ENCODE measurements around the gene CYTH3.
"Not testable (repeated sequence)": the region's sequence is repeated elsewhere in the genome, so short reads cannot be mapped to it uniquely, and the experiment has no call there.

Gene CYTH3

GRCh38 chr7:6163402-6163801, 109.0 kb downstream of the CYTH3 start:
- DNase-seq: no peak

DNA sequence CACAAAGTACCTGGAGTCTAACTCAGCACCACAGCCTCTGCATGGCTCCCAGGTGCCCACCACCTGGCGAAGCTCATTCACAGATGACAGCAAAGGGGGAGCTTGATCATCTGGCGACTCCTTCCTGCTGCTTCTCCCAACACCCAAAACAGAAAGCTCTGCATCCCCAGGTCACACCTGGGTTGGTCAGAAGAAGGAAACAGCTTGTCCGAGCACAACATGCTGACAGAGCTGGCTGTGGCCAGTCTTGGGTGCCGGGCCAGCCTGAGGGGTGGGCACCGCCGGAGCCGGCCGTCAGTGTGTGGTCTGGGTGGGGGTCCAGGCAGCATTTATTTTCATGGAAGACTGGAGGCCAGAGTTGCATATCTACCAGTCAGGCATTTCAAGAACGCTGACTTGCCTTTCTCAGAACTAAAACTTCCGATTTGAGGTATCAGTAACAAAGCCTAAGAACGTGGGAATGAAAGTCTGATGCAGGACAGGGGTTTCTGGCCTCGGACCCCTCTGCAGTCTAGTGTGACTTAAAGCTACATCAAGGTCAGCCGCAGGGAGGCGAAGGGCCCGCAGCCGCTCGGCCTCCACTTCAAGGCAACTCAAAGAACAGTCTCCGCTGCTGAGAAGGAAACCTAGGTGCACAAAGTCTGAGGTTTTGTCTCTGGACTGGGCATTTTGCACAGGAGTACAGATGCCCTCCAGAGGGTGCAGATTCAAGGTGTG, 109.6 kb downstream of the CYTH3 start:
- DNase-seq: no peak

- DNase-seq: no peak
Observed at GRCh38 chr7:6162331-6162620, 110.1 kb downstream of the CYTH3 start.

DNA sequence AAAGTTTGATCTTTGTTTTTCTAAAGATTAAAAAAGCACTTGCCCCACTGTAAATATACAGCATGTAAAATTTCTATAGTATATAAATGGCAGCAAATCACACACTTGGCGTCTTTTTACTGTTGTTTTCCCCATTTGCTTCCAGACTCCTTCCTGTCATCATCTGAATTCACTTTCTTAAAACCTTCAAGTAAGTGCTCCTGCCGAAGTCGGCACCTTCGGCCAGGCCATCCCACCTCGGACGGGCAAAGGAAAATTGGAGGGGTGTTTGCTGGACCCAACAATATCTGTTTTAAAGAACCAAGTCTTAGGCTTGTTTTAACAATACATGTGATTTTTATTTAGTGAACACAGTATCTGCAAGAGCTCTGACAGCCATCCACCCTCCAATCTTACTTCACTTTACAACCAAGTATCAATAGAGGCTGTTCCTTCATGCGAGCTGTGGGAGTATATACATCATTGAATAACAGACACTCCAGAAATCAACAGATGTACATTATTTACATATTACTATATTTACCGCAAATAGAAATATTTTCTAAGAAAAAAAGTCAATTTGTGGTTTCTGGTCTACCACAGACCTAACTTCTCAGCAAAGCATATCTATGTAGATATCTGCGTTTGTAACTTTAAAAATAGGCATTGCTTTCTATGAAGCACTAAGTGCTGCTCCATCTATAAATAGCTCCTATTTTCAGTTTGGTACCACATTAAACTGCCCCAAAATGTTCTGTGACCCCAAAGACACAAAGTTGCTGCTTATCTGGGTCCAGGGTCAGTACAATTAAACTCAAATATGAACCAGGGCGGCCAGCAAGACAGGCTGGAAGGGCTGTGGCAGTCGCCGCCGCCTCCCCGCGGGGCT, 110.7 kb downstream of the CYTH3 start:
- DNase-seq: no peak

DNA sequence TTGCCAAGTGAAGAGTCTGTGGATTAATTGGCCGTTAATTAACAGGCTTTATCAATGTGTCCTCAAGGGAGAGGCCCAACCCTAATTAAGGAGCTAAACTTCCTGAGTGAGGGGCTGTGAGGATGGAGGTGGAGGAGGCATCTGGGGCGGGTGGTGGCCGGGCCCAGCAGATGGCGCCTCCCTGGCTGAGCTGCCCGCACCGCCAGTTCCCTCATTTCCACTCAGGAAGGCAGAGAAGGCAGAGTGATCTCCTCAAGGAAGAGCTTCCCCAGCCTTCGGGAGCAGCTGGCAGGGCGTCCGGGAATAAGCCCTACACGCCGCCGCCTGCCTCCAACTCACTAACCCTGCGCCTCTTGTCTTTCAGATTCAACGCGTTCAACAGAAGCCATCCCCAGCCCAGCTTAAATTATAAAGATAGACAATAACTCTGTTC, 112.2 kb downstream of the CYTH3 start:
- DNase-seq: no peak

- no peak for DNase-seq
Observed at GRCh38 chr7:6159524-6160031, 112.8 kb downstream of the CYTH3 start.

- no peak for DNase-seq
Observed at GRCh38 chr7:6159097-6159483, 113.3 kb downstream of the CYTH3 start.

DNA sequence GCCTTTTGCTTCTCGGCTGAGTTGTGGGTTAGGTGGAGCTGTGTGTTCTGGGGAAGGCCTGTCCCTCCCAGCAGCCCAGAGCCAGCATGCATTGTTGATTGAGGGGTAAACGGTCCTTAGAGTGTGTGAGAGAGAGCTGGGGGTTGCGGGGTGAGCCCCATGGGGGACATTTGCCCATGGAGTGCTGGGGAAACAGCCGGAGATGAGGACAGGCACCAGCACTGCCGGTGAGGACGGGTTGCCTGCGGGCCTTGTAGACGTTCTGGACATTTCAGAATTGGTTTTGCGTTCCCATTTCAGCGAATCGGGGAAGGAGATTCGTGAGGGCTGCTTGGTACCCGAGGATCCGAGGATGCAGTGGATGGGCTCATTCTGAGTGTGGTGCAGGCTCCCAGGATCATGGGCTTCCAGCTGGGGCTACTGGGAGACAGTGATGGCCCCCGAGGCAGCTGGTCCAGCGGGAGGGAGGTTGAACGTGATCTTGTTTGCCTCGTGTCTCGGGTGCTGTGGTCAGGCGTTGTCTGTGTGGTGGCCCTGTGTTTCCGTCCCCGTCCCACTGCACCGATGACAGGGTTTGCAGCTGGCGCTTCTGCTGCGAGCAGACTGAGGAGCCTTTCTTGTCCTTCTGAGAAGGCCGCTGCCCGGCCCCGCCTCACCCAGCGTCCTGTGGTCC, 113.9 kb downstream of the CYTH3 start:
- no peak for DNase-seq

GRCh38 chr7:6157685-6158423, 114.6 kb downstream of the CYTH3 start:
- no peak for DNase-seq

- DNase-seq: no peak
Observed at GRCh38 chr7:6156734-6157133, 115.7 kb downstream of the CYTH3 start.

GRCh38 chr7:6155596-6155995, 116.8 kb downstream of the CYTH3 start:
- no peak for DNase-seq

- no peak for DNase-seq
Observed at GRCh38 chr7:6154542-6155404, 117.7 kb downstream of the CYTH3 start.

- no peak for DNase-seq
Observed at GRCh38 chr7:6153646-6154541, 118.5 kb downstream of the CYTH3 start.

- DNase-seq: no peak
Observed at GRCh38 chr7:6151994-6152735, 120.3 kb downstream of the CYTH3 start.

DNA sequence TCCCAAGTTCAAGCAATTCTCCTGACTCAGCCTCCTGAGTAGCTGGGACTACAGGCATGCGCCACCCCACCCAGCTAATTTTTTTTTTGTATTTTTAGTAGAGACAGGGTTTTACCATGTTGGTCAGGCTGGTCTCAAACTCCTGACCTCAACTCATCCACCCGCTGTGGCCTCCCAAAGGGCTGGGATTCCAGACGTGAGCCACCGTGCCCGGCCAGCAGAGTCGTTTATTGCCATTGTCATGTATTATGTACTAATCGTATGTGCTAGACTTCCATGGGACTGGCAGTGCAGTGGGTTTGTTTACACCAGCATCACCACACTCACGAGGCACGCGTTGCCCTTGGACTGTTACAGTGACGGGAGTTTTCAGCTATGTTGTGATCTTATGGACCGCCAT, 120.9 kb downstream of the CYTH3 start:
- not testable (repeated sequence) for DNase-seq

GRCh38 chr7:6149996-6150395, 122.4 kb downstream of the CYTH3 start:
- no peak for DNase-seq

- no peak for DNase-seq
Observed at GRCh38 chr7:6148724-6149360, 123.6 kb downstream of the CYTH3 start.

- no peak for DNase-seq
Observed at GRCh38 chr7:6147627-6148026, 124.8 kb downstream of the CYTH3 start.

GRCh38 chr7:6146666-6147065, 125.8 kb downstream of the CYTH3 start:
- no peak for DNase-seq

DNA sequence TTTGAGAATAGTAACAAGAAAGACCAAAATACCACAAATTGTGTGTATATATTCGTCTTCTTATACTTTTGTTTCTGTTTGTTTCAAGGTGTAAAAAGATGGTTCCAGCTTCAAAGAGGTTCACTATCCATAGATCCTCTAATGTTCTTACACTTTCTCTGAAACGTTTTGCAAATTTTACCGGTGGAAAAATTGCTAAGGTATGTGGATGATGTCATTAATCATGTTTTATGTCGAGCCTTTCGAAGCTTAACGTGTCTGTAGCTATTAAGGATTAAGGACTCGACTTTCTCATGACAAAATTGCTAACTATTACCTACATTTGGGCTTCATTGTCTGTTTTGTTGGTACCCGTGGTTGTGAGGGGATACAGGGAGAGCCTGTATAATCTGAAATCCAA, 128.4 kb downstream of the CYTH3 start:
- DNase-seq: no peak
